Activated CD4-positive, alpha-beta T cell treated with anti-CD3 and anti-CD28 coated beads, Interleukin-2, amount 10 ng/mL, durations not matched to agents 24 days and 14 days (primary cell): ENCODE results near the gene ZNF521. TPM values are rescaled to one million over a fixed set of nuclear protein-coding genes. Genes with fewer than 3 reads are reported as not detected.

Experiments used
- DNase-seq: peaks from one replicate; pipeline ENCODE4 v3.0.0; 2022
- H3K27ac Mint-ChIP-seq: one replicate; pipeline ENCODE4 v1.8.0; 2022; ENCODE audit warnings: mild to moderate bottlenecking, mixed read lengths
- H3K27me3 Mint-ChIP-seq: one replicate; pipeline ENCODE4 v1.8.0; 2022; ENCODE audit warnings: mixed read lengths
- H3K36me3 Mint-ChIP-seq: one replicate; pipeline ENCODE4 v1.8.0; 2022; ENCODE audit warnings: low read depth, mild to moderate bottlenecking, mixed read lengths
- H3K4me1 Mint-ChIP-seq: one replicate; pipeline ENCODE4 v1.8.0; 2021; ENCODE audit warnings: mixed read lengths
- H3K4me3 Mint-ChIP-seq: one replicate; pipeline ENCODE4 v1.8.0; 2022; ENCODE audit warnings: mild to moderate bottlenecking, moderate library complexity, mixed read lengths
- H3K9me3 Mint-ChIP-seq: one replicate; pipeline ENCODE4 v1.8.0; 2021; ENCODE audit warnings: mixed read lengths
- intact Hi-C: fragments of 100-400 bp; cut with micrococcal nuclease; formaldehyde crosslinking; loops from one replicate; pipeline ENCODE4 v1.15.1; 2023
- total RNA-seq: library from RNA; stranded (reverse); gene quantifications from 2 replicates; pipeline ENCODE4 v1.2.3, GENCODE V29; 2022

The ZNF521 gene
- total RNA-seq, 1 donor from 2014 or later = not detected

DNA sequence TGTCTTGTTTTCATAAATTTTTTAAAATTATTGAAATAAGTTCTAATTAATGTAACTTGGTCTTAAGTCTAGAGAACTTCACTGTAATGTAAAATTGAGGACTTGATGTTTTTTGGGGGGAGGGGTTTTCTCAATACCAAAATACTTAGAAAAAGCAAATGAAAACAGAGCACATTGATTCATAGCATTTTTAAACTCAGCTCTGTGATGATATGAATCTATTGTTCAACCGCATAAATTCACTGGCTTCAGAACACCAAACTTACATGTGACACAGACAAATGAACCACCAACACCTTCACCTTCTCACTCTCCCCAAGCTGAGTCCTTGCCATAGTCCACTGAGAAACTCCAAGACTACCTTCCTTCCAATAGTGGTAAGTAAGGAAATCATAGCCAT lies 108.2 kb downstream of the ZNF521 start:
- H3K9me3 Mint-ChIP-seq = no peaks in the 10 kb centered on the region
- intact Hi-C loops = no loop called here
- no peak overlapping the region for H3K4me3 Mint-ChIP-seq
- no peak overlapping the region for H3K27ac Mint-ChIP-seq
- H3K36me3 Mint-ChIP-seq = no peaks in the 10 kb centered on the region
- no peak for DNase-seq
- H3K27me3 Mint-ChIP-seq = no peaks in the 10 kb centered on the region
- no peaks in the 10 kb centered on the region for H3K4me1 Mint-ChIP-seq

DNA sequence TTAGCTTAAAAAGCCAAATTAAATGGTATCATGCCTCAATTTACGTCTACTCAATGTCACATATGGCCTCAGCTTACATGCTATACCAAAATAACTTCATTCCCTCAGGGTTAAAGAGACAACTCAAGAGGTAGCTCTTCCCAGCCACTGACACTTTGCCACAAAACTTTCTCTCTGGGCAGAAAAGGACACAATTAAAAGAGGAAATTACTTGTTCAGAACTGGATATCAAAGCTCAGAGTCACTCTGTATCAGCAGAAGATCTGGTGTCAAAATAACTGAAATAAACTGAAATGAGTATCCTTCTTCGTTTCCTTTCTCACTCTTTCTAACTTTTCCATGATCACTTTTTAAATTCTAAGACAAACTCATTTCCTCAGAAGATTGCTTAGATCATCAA lies 108.7 kb downstream of the ZNF521 start:
- Mint-ChIP-seq H3K4me1 (no peaks in the 10 kb centered on the region), H3K27me3 (no peaks in the 10 kb centered on the region), H3K4me3 (no peak overlapping the region), H3K27ac (no peak overlapping the region), H3K36me3 (no peaks in the 10 kb centered on the region), H3K9me3 (no peaks in the 10 kb centered on the region)
- no peak for DNase-seq
- intact Hi-C loops = no loop called here

DNA sequence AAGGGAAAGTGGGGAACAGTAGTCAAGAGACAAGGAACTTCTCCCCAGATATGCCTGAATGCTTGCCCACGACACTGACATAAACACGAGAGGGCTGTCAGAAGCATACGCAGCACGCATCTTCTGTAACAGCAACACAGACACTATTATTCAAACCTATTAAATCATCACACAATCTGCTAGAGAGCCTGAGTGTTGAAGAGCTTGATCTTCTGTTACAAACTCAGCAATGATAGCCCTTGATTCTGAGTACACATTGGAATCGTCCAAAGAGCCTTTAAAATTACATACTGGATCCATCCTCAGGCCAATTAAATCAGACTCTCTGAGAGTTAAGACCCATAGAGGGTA lies 111.6 kb downstream of the ZNF521 start:
- intact Hi-C loops = no loop called here
- no peaks in the 10 kb centered on the region for H3K36me3 Mint-ChIP-seq
- H3K9me3 Mint-ChIP-seq = no peaks in the 10 kb centered on the region
- no peaks in the 10 kb centered on the region for H3K4me1 Mint-ChIP-seq
- no peak for DNase-seq
- H3K4me3 Mint-ChIP-seq = no peak overlapping the region
- no peaks in the 10 kb centered on the region for H3K27me3 Mint-ChIP-seq
- no peak overlapping the region for H3K27ac Mint-ChIP-seq

DNA sequence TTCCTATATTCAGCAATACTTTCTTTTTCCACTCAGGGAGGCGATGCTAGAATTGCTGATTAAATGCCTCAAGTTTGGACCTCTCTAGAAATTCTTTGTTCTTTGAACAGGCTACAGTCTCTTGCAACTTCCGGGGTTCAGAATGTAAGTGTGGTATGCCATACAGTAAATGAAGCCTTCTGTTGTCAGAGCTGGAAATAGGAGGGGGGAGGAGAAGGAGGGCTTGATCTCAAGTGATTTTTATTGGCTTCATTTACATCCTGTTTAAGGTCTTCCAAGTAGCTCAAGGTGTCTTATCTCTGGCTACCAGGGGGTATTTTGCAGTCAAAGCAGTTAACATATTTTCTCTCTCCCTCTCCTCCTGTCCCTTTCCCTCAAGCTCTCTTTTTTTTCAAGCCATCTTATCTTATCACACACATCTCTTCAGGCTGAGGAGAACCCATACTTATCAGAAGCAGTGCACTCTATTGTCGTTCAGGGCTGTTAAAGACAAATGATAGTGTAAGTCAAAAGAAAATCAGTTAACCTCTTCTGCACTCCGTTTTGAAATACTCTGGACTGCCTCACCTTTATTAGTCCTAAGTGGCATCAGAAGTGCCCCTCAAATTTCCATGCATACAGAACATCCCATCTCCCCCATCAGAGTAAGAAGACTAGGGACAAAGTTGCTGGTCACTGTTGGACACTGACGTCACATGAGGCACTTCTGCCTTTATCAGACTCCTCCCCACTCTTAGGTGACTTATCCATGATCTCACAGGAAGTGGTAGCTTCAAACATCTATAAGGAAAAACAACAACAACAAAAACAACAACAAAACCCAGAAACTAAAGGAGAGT lies 112.2 kb downstream of the ZNF521 start:
- Mint-ChIP-seq H3K36me3 (no peaks in the 10 kb centered on the region), H3K9me3 (no peaks in the 10 kb centered on the region), H3K4me3 (no peak overlapping the region), H3K27me3 (no peaks in the 10 kb centered on the region), H3K4me1 (no peaks in the 10 kb centered on the region), H3K27ac (no peak overlapping the region)
- DNase-seq = no peak
- intact Hi-C loops = no loop called here

DNA sequence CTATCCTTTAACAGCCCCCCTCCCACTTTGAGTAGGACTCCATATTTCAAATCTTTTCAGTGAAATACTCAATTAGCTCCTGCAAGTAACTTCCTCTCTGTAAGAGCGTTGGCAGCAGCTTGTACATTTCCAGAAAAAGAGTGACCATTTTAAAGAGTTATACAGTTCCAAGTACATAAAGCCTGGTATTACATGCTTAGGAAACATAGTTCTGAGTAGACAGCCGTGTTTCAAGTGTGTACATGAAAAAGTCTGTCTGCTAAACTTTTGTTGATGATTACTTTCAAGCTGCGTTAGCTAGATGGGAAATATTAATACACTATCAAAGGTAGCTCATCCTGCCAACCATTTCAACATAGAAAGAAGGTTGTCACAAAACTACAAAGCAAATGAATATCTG lies 112.8 kb downstream of the ZNF521 start:
- Mint-ChIP-seq H3K27ac (no peak overlapping the region), H3K4me3 (no peak overlapping the region), H3K27me3 (no peaks in the 10 kb centered on the region), H3K36me3 (no peaks in the 10 kb centered on the region), H3K4me1 (no peaks in the 10 kb centered on the region), H3K9me3 (no peaks in the 10 kb centered on the region)
- intact Hi-C loops = no loop called here
- DNase-seq = no peak

DNA sequence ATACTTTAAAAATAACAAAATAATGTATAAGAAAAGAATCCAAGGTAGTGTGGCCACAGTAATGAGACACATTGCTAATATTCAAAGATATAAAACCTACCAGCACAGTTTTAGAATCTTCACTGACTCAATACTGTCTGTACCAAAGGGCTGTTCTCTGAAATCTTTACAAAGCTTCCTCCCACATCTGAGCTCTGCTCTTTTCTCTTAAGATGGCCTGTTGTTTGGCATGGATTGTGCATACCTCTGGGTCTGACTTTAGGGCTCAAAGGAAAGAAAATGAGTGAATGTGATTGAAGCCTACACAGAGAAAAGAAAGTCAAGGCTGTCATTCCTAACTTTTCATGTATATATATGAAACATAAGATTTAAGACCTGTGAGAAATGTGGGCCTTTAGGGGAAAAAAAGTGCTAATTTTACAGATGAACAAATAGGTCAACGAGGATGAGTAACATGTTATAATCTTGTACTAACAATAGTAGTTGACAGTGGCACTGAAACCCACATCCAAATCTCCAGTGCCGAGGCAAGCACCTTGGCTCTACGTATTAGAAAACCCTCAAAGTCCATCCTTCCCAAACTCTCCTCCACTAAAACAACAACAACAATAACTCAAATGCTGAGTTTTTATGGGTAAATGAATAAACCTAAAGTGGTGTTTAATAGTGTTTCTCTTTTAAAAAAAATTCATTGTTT lies 114.2 kb downstream of the ZNF521 start:
- no peaks in the 10 kb centered on the region for H3K36me3 Mint-ChIP-seq
- H3K9me3 Mint-ChIP-seq = no peaks in the 10 kb centered on the region
- H3K4me3 Mint-ChIP-seq = no peak overlapping the region
- DNase-seq = no peak
- no peaks in the 10 kb centered on the region for H3K27me3 Mint-ChIP-seq
- H3K27ac Mint-ChIP-seq = no peak overlapping the region
- H3K4me1 Mint-ChIP-seq = no peaks in the 10 kb centered on the region
- intact Hi-C loops = no loop called here

DNA sequence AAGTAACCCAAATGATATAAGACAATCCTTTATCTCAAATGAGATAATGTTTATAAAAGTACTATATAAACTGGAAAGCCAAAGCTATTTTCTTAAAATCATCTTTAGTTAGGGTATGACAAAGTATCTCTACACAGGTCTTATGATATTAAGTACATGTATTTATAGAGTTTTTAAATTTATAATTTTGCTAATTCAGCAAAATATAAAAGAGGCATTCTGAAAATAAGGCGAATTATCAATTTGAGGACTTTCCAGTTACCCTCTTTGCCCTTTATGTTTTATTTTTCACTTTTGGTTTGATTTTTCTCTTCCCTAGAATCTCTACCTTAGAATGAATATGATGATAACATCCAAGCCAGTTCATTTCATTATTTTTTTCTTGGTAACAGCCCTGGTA lies 115.2 kb downstream of the ZNF521 start:
- Mint-ChIP-seq H3K27me3 (no peaks in the 10 kb centered on the region), H3K36me3 (no peaks in the 10 kb centered on the region), H3K4me3 (no peak overlapping the region), H3K9me3 (no peaks in the 10 kb centered on the region), H3K27ac (no peak overlapping the region), H3K4me1 (no peaks in the 10 kb centered on the region)
- intact Hi-C loops = no loop called here
- no peak for DNase-seq

DNA sequence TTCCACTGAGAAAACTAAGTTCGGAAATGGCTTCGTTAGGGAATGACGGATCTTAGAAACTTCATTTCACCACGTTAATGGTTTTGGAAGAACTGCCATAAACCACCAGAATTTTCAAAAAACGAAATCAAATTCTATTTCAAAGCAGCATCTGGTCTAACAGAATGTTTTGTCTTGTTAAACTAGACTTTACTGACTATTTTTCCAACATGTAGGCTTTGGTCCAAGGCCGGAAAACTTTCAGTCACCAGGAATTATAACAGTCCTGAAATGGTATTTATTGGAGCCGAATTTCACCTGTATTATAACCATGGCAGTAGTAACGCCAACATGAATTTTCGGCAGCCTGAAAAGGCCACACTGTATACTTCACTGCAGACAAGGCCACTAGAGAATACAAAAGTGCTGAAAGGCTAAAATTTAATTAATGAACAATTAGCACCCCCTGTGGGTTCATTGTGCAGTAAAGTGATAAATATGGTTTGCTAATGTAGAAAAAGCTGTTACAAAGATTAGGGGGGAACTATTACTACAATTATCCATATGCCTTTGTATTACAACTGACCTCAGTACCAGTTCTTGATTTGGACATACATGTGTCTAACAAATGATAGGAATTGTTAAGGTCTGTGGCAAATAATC lies 116.4 kb downstream of the ZNF521 start:
- DNase-seq = no peak
- no peak overlapping the region for H3K4me3 Mint-ChIP-seq
- intact Hi-C loops = no loop called here

DNA sequence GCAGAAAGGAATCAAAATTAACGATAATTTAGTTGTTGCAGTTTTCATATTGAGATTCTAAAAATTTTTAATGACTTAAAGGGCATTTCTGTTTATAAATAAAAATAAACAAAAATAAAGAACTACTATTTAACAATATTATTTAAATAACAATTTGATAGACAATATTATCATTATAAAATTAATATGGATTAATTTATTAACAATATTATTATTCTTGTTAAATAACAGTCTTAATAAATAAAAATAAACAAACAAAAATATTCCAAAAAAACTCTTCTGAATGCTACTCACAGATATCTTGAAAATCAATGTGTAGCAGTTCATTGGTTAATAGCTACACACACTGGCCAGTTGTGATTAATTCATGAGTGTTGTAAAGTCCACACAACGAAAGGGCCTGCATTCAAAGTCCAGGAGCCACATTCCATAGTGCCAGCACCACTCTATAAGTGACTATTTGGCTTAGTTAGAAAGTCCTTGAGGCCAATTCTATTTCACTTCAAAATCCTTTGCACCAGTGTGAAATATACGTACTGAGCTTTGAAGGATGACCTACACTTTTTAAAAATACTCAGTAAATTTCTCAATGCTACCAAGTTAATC lies 117.1 kb downstream of the ZNF521 start:
- Mint-ChIP-seq H3K36me3 (no peaks in the 10 kb centered on the region), H3K4me1 (no peaks in the 10 kb centered on the region), H3K9me3 (no peaks in the 10 kb centered on the region), H3K4me3 (no peak overlapping the region), H3K27ac (no peak overlapping the region), H3K27me3 (no peaks in the 10 kb centered on the region)
- DNase-seq = no peak
- intact Hi-C loops = no loop called here

More for the DNA sequence above, 116.4 kb downstream of the ZNF521 start:
- Mint-ChIP-seq H3K36me3 (no peaks in the 10 kb centered on the region), H3K27ac (no peak overlapping the region), H3K4me1 (no peaks in the 10 kb centered on the region), H3K9me3 (no peaks in the 10 kb centered on the region), H3K27me3 (no peaks in the 10 kb centered on the region)

DNA sequence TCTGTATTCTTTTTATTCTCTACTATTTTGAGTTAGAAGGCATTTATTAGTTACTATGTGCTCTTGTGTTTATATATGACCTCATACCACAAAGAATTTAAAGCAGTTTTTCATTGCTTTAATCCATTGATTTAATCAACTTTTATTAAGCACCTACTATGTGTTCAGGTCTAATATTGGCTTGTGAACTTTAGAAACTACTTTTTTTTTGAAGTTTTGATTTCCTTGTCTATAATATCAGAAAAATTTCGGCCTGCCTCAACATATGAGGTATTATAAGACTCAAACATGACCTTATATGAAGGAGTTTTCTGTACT lies 117.7 kb downstream of the ZNF521 start:
- Mint-ChIP-seq H3K4me3 (no peak overlapping the region), H3K27ac (no peak overlapping the region), H3K36me3 (no peaks in the 10 kb centered on the region), H3K27me3 (no peaks in the 10 kb centered on the region), H3K9me3 (no peaks in the 10 kb centered on the region), H3K4me1 (no peaks in the 10 kb centered on the region)
- no peak for DNase-seq
- intact Hi-C loops = no loop called here

DNA sequence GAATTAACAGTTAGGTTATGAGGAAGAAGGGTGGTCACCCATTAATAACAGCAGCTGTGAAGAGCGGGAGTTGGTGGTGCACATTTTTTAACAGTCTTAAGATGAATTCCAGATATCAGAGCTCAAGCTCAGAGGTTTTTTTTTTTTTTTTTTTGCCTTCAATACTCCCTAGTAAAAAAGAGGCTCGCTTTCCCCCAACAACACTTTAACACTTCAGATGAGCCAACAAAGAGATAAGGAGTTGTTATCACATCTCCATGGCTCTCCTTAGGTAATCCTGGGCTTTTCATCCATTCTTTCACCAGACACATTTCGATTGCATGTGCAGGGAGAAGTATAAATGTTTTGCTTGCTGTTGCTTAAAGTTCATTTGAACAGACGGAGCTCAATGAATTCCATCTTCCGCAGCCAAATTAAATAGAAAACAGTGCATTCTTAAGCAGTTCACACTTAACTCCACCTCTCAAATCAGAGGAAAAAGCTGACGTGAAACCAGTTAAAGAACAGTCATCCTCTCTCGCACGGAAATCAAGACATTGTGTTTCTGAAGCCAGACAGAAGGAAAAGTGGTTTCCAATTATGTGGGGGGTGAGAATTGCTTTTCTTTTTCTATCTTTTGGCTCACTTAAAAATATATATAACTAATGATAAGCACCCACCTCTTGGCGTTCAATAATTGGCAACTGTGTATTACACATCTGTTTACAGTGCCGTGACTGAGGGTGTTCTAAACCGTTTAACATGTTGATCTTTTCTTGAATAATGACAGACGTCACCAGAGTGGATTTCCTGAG lies 118.2 kb downstream of the ZNF521 start:
- H3K4me1 Mint-ChIP-seq = no peaks in the 10 kb centered on the region
- no peaks in the 10 kb centered on the region for H3K36me3 Mint-ChIP-seq
- DNase-seq = no peak
- no peak overlapping the region for H3K27ac Mint-ChIP-seq
- peaks cover 2% of the 10 kb centered on the region for H3K27me3 Mint-ChIP-seq
- no peaks in the 10 kb centered on the region for H3K9me3 Mint-ChIP-seq
- H3K4me3 Mint-ChIP-seq = no peak overlapping the region
- intact Hi-C loops = no loop called here

DNA sequence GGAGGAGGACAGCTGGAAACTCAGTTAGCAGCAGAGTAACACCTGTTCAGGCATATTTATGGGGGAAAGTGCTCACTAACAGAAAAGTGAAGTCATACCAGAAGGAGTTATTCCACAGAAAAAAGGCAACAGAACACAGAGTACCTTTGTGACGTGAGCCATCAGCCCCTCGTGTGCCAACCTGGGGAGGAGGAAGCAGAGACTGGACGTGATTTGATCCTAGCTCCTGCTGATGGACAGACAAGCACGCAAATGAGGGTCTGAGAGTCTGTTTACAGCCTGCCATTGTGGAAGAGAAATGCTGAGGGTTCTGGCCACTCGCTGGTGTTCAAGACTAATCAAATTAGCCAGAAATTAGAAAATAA lies 120.7 kb downstream of the ZNF521 start:
- no peak overlapping the region for H3K4me3 Mint-ChIP-seq
- no peak for DNase-seq
- peaks cover 2% of the 10 kb centered on the region for H3K27me3 Mint-ChIP-seq
- H3K36me3 Mint-ChIP-seq = no peaks in the 10 kb centered on the region
- H3K9me3 Mint-ChIP-seq = no peaks in the 10 kb centered on the region
- intact Hi-C loops = no loop called here
- no peaks in the 10 kb centered on the region for H3K4me1 Mint-ChIP-seq
- no peak overlapping the region for H3K27ac Mint-ChIP-seq

DNA sequence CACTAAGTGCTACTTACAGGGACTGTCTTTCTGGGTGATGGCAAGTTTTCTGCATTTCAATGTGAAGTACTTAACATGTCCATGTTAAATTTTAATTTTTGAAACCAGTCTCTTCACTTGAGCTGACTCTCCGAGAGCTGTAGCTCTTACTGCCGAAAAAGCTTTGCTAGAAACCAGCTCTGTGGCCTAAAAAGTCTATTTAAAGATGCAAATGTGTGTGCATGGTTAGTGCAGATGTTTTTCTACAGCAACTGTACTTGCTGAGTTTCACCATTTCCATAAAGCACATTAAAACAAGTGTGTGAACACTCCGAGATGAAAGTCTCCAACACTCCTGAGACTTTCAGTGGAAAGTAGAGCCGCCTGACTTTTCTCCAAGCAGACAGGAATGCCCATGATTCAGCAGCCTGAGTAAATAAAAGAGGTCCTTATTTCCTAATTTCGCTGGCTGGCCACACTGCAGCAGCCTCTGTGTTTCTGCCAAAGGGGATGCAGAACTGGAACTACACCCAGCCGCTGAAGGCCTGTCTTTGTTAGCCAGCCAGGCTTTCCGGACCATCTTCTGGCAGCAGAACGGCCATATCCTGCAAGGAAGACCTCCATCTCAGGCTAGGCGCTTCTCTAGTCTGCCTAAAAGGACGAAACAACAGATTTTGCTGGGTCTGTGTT lies 121.2 kb downstream of the ZNF521 start:
- no peak overlapping the region for H3K4me3 Mint-ChIP-seq
- H3K36me3 Mint-ChIP-seq = no peaks in the 10 kb centered on the region

More for the DNA sequence above, 121.2 kb downstream of the ZNF521 start:
- no peaks in the 10 kb centered on the region for H3K9me3 Mint-ChIP-seq
- no peaks in the 10 kb centered on the region for H3K4me1 Mint-ChIP-seq
- no peak for DNase-seq
- H3K27me3 Mint-ChIP-seq = peaks cover 2% of the 10 kb centered on the region
- intact Hi-C loops = no loop called here
- no peak overlapping the region for H3K27ac Mint-ChIP-seq
